NCI-H524 (cell line): Measurements from ENCODE around the gene HNRNPUL1.

ENCODE experiments used
- DNase-seq, 2 experiments: peaks; one replicate each; lab custom pipeline; 2025; lab: John Stamatoyannopoulos, UW

HNRNPUL1 gene

GRCh38 chr19:41234512-41235168 is 29.5 kb upstream of the HNRNPUL1 start:
- DNase-seq, result no peak

GRCh38 chr19:41235480-41235879 is 28.7 kb upstream of the HNRNPUL1 start:
- no peak for DNase-seq

- DNase-seq, result no peak
Measured at GRCh38 chr19:41238244-41238643, 25.9 kb upstream of the HNRNPUL1 start.

- DNase-seq, result no peak
Measured at GRCh38 chr19:41239363-41239762, 24.8 kb upstream of the HNRNPUL1 start.

- DNase-seq, result no peak
Measured at GRCh38 chr19:41239961-41240574, 24.1 kb upstream of the HNRNPUL1 start.

- DNase-seq, result no peak
Measured at GRCh38 chr19:41241859-41242258, 22.3 kb upstream of the HNRNPUL1 start.

- no peak for DNase-seq
Measured at GRCh38 chr19:41244117-41244516, 20.1 kb upstream of the HNRNPUL1 start.

- no peak for DNase-seq
Measured at GRCh38 chr19:41245843-41246242, 18.3 kb upstream of the HNRNPUL1 start.

GRCh38 chr19:41248895-41249294 is 15.3 kb upstream of the HNRNPUL1 start:
- DNase-seq, result no peak

- DNase-seq, result peak in 1 of 2 experiments; percentile 19
Measured at GRCh38 chr19:41249707-41250423, 14.3 kb upstream of the HNRNPUL1 start.

- DNase-seq, result no peak
Measured at GRCh38 chr19:41253660-41254059, 10.5 kb upstream of the HNRNPUL1 start.

GRCh38 chr19:41255171-41255570 is 9.0 kb upstream of the HNRNPUL1 start:
- DNase-seq, result no peak

- no peak for DNase-seq
Measured at GRCh38 chr19:41261474-41262190, 2.5 kb upstream of the HNRNPUL1 start.

GRCh38 chr19:41263042-41263849 is 926 bp upstream of the HNRNPUL1 start:
- peak; percentile 58 to 86 for DNase-seq

- DNase-seq, result peak; percentile 28 to 60
Measured at GRCh38 chr19:41264581-41265394, 616 bp downstream of the HNRNPUL1 start.

GRCh38 chr19:41265395-41266153 is 1.4 kb downstream of the HNRNPUL1 start:
- no peak for DNase-seq

- no peak for DNase-seq
Measured at GRCh38 chr19:41269055-41269454, 4.9 kb downstream of the HNRNPUL1 start.

GRCh38 chr19:41269571-41269970 is 5.4 kb downstream of the HNRNPUL1 start:
- DNase-seq, result no peak

GRCh38 chr19:41273076-41273475 is 8.9 kb downstream of the HNRNPUL1 start:
- DNase-seq, result no peak

GRCh38 chr19:41274802-41275201 is 10.6 kb downstream of the HNRNPUL1 start:
- DNase-seq, result no peak
